ENCODE results near the gene HDAC11. TPM values are rescaled to one million over a fixed set of nuclear protein-coding genes. Genes with fewer than 3 reads are reported as not detected.
A peak's percentile ranks its signal among the peaks of the same experiment; 100 is the strongest.

The HDAC11 gene
- total and polyA plus RNA-seq, 10 donors, result 2.5 to 11.2 (median 6.3) TPM

DNA sequence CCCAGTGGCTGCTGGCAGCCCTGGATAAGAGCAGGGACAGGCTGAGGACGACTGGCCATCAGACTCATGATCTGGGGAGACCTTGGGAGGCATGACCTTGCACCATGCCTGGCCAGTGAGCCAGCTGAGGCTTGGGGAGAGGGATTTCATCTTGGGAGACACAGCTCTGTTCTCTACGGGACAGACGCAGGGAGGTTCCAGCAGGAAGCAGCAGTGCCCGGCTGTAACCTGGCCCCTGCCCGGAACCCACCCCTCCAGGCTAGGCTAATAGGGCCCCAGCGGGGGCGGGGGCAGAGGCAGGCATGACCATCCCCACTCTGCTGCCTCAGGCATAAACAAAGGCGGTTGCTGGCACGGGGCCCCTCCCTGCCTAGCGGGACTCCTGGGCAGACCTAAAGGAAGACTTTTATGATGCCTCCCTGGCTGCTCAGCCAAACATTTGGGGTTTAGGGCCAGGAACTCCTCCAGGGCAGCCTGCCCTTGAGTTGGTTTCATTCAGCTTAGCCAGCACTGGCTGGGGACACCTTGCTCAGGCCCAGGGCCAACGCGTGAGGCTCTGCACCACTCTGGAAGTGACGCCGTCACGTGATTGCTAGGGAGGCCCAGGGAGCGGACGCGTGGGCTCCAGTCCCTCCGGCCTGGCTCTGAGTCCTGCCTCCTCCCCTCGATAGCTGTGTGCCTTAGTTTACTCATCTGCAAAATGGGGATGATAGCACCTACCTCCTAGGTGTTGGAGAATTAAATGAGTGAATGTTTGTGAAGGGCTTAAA is 27.6 kb downstream of the HDAC11 start:
- Histone ChIP-seq H3K27ac (peak overlapping the region in 2 of 8 donors; percentile 5 to 33), H3K27me3 (replicated peaks in 1 of 7) (no peaks in the 10 kb centered on the region), H3K9me3 (no peaks in the 10 kb centered on the region), H3K4me3 (no peak overlapping the region), H3K36me3 (peaks cover 0 to 11% (median 0%) of the 10 kb centered on the region in 6 donors), H3K4me1 (peaks cover 0 to 12% (median 3%) of the 10 kb centered on the region in 6 donors)
- 39 to 60% (median 47%) methylated on average over 11 to 20 of the region's 20 CpGs for whole genome bisulfite sequencing, 5 donors
- intact Hi-C loops (cut with DNase I; ENCODE audit: low total_unique reads), result no loop called here
- TF ChIP-seq POLR2AphosphoS5 (IDR thresholded peaks at IDR 0.05) (peak in 2 of 3 donors; percentile 38 to 48), POLR2A (IDR thresholded peaks at IDR 0.05) (no peak)
- TF ChIP-seq, protein P1, sequence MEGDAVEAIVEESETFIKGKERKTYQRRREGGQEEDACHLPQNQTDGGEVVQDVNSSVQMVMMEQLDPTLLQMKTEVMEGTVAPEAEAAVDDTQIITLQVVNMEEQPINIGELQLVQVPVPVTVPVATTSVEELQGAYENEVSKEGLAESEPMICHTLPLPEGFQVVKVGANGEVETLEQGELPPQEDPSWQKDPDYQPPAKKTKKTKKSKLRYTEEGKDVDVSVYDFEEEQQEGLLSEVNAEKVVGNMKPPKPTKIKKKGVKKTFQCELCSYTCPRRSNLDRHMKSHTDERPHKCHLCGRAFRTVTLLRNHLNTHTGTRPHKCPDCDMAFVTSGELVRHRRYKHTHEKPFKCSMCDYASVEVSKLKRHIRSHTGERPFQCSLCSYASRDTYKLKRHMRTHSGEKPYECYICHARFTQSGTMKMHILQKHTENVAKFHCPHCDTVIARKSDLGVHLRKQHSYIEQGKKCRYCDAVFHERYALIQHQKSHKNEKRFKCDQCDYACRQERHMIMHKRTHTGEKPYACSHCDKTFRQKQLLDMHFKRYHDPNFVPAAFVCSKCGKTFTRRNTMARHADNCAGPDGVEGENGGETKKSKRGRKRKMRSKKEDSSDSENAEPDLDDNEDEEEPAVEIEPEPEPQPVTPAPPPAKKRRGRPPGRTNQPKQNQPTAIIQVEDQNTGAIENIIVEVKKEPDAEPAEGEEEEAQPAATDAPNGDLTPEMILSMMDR (IDR thresholded peaks at IDR 0.05 in 8 of 11, conservative IDR thresholded peaks at IDR 0.05 in 3 of 11), result no peak
- DNase-seq, result peak; percentile 79

DNA sequence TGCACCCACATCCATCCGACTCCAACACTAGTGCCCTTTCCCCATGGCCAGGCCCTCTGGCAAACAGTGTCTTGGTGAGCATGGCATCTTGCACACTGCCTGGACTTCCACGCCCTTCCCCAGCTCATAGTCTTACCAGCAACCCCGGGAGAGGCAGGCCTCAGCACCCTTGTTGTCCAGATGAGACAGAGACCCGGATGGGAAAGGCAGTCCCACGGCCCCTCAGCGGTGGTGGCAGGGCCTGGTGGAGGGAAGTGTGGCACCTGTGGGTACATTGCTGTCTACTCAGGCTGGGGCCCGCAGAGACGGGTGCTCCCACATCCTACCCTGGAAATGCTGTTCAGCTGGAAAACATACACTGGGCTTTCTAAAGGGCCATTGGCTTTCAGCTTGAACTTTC is 28.4 kb downstream of the HDAC11 start:
- Histone ChIP-seq H3K36me3 (peaks cover 0 to 9% (median 0%) of the 10 kb centered on the region in 6 donors), H3K4me3 (no peak overlapping the region), H3K9me3 (no peaks in the 10 kb centered on the region), H3K27me3 (replicated peaks in 1 of 7) (no peaks in the 10 kb centered on the region), H3K27ac (no peak overlapping the region), H3K4me1 (peaks cover 0 to 12% (median 3%) of the 10 kb centered on the region in 6 donors)
- peak; percentile 66 for DNase-seq
- WGBS, 5 donors, result 91 to 98% (median 95%) methylated on average over 6 to 8 of the region's 8 CpGs
- TF ChIP-seq, protein P1 (IDR thresholded peaks at IDR 0.05 in 8 of 11, conservative IDR thresholded peaks at IDR 0.05 in 3 of 11), result no peak
- TF ChIP-seq POLR2AphosphoS5 (IDR thresholded peaks at IDR 0.05) (no peak), POLR2A (IDR thresholded peaks at IDR 0.05) (no peak)
- intact Hi-C loops (cut with DNase I; ENCODE audit: low total_unique reads), result no loop called here

DNA sequence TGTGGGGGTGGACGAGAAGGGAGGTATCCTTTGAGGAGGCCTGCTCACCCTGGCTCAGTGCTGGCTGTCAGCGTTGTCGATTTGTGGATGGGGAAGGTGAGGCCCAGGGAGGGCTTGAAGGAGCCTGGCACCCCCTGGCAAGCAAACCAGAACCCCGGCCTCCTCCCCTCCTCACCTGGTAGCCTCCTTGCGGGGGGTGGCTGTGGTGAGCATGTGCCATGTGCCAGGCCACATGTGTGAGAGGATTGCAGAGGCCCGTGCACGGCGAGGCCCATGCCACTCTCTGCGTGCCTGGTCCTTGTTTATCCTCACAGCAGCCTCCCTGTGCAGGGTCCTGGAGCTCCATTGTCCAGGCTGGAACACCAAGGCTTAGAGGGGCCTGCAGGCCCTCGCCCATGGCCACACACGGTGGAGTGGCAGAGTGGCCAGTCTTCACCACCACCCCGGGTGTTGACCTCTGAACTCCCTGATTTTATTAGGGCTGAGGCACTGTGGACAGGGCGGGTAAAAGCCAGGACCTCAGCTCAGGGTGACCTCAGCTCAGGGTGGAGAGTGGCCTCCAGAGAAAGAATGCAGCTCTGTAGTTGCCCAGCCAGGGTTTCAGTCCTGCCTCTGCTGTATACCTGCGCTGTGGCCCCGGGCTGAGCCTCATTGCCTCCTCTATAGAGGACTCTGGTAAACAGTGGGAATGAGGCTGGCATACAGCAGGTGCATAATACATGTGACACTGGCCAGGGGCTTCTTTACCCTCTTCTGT is 29.1 kb downstream of the HDAC11 start:
- Histone ChIP-seq H3K4me1 (peaks cover 0 to 12% (median 3%) of the 10 kb centered on the region in 6 donors), H3K9me3 (no peaks in the 10 kb centered on the region), H3K27ac (no peak overlapping the region), H3K4me3 (no peak overlapping the region), H3K36me3 (peaks cover 0 to 5% (median 0%) of the 10 kb centered on the region in 6 donors), H3K27me3 (replicated peaks in 1 of 7) (no peaks in the 10 kb centered on the region)
- TF ChIP-seq, protein P1 (IDR thresholded peaks at IDR 0.05 in 8 of 11, conservative IDR thresholded peaks at IDR 0.05 in 3 of 11), result no peak
- TF ChIP-seq POLR2AphosphoS5 (IDR thresholded peaks at IDR 0.05) (no peak), POLR2A (IDR thresholded peaks at IDR 0.05) (no peak)
- intact Hi-C loops (cut with DNase I; ENCODE audit: low total_unique reads), result no loop called here
- WGBS, 5 donors, result 87 to 92% (median 89%) methylated on average over 13 to 15 of the region's 15 CpGs
- peak; percentile 59 for DNase-seq

DNA sequence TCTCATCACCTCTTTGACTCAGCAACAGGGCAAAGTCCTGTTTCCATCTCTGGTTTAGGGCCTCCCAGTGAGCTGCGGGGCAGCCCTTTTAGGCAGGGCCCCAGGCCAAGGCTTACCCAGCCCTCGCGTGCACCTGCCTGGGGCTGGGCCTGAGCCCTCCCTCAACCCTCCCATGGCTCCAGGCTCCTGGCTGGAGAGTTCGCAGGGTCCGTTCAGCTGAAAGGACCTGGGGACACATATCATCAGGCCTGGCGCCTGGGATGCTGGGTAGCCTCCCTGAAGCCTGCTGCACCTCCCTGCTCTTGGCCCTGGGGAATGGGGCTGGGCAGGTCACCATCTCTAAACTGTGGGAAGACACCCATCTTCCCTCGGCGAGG is 29.7 kb downstream of the HDAC11 start:
- TF ChIP-seq, protein P1 (IDR thresholded peaks at IDR 0.05 in 8 of 11, conservative IDR thresholded peaks at IDR 0.05 in 3 of 11), result no peak
- no peak for TF ChIP-seq POLR2AphosphoS5 (IDR thresholded peaks at IDR 0.05)
- TF ChIP-seq POLR2A (IDR thresholded peaks at IDR 0.05), result no peak
- Histone ChIP-seq H3K4me1 (peaks cover 0 to 12% (median 3%) of the 10 kb centered on the region in 6 donors), H3K36me3 (no peaks in the 10 kb centered on the region), H3K27ac (no peak overlapping the region), H3K4me3 (no peak overlapping the region), H3K27me3 (replicated peaks in 1 of 7) (no peaks in the 10 kb centered on the region), H3K9me3 (no peaks in the 10 kb centered on the region)
- intact Hi-C loops (cut with DNase I; ENCODE audit: low total_unique reads), result no loop called here
- DNase-seq, result peak; percentile 50
- 84 to 98% (median 95%) methylated on average over 8 of the region's 8 CpGs for WGBS, 5 donors
